Measurements from ENCODE around the gene SSR2.

DNA sequence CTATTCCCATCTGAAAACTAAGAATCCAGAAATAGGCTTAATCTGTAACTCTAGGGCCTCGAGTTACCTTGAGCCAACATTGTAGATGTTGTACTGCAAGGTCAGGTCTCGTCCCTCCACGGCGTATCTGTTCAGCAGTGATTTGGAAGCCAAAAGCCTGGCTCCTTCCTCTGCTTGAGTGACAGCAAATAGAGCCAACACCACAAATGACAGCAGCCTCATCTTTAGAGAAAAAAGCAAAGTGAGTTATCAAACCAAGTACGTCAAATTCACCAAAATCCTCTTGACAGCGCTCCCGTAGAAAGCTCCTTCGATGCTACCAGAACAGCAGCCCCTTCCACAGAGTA is 832 bp downstream of the SSR2 start:
- TF ChIP-seq POLR2A (IDR thresholded peaks at IDR 0.05) = no peak
- TF ChIP-seq, protein P1, sequence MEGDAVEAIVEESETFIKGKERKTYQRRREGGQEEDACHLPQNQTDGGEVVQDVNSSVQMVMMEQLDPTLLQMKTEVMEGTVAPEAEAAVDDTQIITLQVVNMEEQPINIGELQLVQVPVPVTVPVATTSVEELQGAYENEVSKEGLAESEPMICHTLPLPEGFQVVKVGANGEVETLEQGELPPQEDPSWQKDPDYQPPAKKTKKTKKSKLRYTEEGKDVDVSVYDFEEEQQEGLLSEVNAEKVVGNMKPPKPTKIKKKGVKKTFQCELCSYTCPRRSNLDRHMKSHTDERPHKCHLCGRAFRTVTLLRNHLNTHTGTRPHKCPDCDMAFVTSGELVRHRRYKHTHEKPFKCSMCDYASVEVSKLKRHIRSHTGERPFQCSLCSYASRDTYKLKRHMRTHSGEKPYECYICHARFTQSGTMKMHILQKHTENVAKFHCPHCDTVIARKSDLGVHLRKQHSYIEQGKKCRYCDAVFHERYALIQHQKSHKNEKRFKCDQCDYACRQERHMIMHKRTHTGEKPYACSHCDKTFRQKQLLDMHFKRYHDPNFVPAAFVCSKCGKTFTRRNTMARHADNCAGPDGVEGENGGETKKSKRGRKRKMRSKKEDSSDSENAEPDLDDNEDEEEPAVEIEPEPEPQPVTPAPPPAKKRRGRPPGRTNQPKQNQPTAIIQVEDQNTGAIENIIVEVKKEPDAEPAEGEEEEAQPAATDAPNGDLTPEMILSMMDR (IDR thresholded peaks at IDR 0.05) = no peak

All from upper lobe of left lung (tissue), 4 donors.